SH-SY5Y (cell line): ENCODE data around the gene CNPY2.
A peak's percentile ranks its signal among the peaks of the same experiment; 100 is the strongest.

Source experiments
- GATA2 ChIP-seq: IDR thresholded peaks from 2 replicates; pipeline ENCODE4 v1.6.1; 2011; ENCODE audit warnings: mild to moderate bottlenecking, low read depth, low read length
- GATA3 ChIP-seq: IDR thresholded peaks from 2 replicates; pipeline ENCODE4 v1.6.1; 2011; ENCODE audit warnings: low read depth, mild to moderate bottlenecking, low read length, moderate library complexity

The CNPY2 gene

DNA sequence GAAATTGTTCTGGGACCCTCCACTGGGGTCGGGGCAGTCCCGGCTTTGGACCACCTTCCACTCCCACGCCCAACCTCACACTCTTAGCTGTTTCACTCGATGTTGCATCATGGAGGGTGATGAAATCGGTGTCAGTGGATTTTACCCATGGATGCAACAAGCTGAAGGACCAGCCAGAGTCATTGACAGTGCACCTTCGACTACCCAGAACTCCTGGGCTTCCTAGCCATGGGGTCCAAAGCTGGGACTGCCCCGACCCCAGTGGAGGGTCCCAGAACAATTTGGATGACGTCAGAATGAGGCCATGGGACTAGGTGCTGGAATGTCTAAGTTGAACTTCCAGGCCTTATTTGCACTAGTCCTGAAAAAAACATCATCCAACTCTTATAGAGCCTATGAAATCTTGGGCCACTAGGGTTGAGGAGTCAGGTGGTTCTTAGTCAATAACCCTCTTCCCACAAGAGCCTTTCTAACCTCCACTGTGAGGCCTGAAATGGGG is 22.0 kb upstream of the CNPY2 start:
- TF ChIP-seq GATA2 (no peak), GATA3 (no peak)

GRCh38 chr12:56336361-56337167 is 20.8 kb upstream of the CNPY2 start:
- no peak for TF ChIP-seq GATA3
- no peak for TF ChIP-seq GATA2

DNA sequence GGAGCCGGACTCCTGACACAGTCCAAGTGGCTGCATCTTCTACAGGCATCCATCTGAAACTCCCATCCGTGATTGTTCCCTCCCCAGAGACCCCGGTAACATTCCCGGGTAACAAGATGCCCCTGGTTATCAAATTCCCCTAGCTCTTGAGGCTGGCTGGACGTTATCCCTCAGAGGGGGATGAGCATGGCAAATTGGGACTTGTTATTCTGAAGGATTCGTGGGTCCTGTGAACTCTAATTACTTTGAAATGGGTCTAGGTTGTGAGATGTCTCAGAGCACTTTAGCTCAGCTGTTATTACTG is 18.7 kb upstream of the CNPY2 start:
- TF ChIP-seq GATA3, result no peak
- no peak for TF ChIP-seq GATA2

- TF ChIP-seq GATA2 (peak; percentile 14; the same call in 1 of the 2 replicates), GATA3 (no peak)
Measured at GRCh38 chr12:56333679-56334489, 18.1 kb upstream of the CNPY2 start, which contains the start of gene PAN2. PAN2 (minus strand) TSS chr12:56334000; CDS start chr12:56333094, 906 bp downstream.

- no peak for TF ChIP-seq GATA3
- TF ChIP-seq GATA2, result no peak
Measured at GRCh38 chr12:56333197-56333678, 17.4 kb upstream of the CNPY2 start.

GRCh38 chr12:56332512-56333196 is 16.9 kb upstream of the CNPY2 start:
- TF ChIP-seq GATA3 (no peak), GATA2 (no peak)

- TF ChIP-seq GATA3 (no peak), GATA2 (no peak)
Measured at GRCh38 chr12:56330936-56331490, 15.2 kb upstream of the CNPY2 start.

DNA sequence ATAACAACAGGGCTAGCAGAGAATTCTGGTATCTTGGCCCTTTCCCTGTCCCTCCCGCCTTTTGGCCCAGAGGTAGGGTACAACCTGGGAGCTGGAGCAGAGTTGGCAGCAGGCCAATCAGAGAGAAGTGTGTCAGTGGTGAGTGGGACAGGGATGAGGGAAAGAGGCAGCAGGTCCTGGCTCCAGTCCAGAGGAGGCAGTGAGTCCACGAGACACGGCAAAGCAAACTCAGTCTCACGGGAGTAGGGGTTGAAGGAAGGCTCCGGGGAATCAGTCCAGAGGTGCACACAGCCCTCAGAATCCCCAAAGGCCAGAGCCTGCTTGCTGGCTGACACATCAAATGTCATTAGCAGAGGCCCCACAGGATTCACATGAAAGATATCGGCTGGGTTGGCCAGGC is 10.7 kb upstream of the CNPY2 start:
- TF ChIP-seq GATA2, result no peak
- no peak for TF ChIP-seq GATA3

GRCh38 chr12:56326126-56326525 is 10.3 kb upstream of the CNPY2 start:
- TF ChIP-seq GATA3 (no peak), GATA2 (no peak)

DNA sequence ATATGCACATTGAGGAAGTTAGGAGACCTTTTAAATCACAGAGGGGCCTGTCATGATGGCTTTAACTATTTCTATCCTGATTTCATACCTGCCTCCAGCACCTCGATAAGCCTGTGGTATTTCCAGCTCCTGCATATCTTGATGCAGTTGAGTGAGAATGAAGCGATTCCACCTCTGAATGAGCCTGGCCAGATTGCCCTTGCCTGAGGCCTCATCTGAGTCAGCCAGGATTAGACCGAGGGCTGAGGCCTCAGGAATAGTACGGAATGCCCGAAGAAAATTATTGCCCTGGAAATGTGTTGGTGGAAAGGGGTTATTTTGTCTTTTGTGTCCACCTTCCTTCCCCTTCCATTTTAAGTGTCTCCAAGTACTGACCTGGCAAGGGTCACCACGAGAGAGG is 8.4 kb upstream of the CNPY2 start:
- no peak for TF ChIP-seq GATA2
- no peak for TF ChIP-seq GATA3

DNA sequence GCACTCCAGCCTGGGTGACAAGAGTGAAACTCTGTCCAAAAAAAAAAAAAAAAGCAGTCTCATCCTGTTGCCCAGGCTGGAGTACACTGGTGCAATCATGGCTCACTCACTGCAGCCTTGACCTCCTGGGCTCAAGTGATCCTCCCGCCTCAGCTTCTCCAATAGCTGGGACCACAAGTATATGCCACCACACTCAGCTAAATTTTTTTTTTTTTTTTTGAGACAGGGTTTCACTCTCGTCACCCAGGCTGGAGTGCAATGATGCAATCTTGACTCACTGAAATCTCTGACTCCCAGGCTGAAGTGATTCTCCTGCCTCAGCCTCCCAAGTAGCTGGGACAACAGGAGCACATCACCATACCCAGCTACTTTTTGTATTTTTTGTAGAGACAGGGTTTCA is 5.2 kb upstream of the CNPY2 start:
- TF ChIP-seq GATA3 (no peak), GATA2 (no peak)

DNA sequence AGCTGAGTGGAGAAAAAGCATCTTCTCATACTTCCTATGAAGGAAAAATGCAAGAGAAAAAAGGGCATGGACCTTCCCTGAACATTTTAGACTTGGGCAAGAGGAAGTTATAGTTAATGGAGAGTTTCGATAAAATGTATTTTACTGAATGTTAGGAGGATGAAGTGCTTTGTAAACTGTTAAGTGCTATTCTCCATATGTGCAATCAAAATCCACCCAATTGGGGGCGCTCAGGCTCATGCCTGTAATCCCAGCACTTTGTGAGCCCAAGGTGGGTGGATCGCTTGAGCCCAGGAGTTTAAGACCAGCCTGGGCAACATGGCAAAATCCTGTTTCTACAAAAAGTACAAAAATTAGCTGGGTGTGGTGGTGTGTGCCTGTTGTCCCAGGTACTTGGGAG is 1.9 kb upstream of the CNPY2 start:
- TF ChIP-seq GATA3 (no peak), GATA2 (no peak)

DNA sequence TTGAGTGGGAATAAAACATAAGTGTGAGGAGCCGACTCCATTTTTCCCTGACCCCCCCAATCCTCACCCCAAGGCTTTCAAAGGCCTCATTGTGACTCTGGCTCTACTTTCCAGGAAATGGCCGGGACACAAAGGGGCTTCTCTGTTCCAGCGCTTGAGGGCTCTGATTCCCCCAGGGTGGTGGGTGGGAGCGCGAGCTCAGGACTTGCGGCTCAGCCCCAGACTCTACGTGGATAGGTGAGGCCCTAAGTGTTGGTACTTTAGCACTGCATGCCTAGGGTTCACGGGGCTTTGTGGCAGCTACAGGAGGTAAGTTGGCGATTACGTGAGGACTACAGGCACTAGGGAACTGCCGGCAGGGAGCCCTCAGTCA is 553 bp downstream of the CNPY2 start:
- TF ChIP-seq GATA2, result no peak
- no peak for TF ChIP-seq GATA3

- TF ChIP-seq GATA3, result no peak
- no peak for TF ChIP-seq GATA2
Measured at GRCh38 chr12:56311003-56311402, 4.8 kb downstream of the CNPY2 start.

DNA sequence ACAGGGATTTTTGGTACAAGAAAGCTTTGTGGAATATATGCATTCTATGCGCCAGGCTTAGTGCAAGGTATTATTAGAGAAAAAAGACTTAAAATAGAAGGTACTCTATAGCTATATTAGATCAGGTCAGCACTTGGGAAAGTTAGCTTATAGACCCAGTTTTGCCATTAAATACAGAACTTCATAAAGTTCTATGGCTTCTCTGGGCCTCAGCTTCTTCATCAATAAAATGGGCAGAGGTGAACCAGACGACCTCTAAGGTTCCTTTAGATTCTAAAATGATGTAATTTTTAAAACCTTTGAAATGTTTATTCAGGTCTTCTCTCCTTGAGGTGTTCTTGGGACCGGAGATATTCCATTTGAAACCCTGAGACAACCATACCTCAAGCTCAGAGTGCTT is 7.1 kb downstream of the CNPY2 start:
- TF ChIP-seq GATA2 (no peak), GATA3 (no peak)
